HFFc6 (cell line): ENCODE data around the gene INCA1. TPM values are rescaled to one million over a fixed set of nuclear protein-coding genes. Genes with fewer than 3 reads are reported as not detected.

ENCODE experiments used
- DNase-seq: peaks from one replicate; pipeline ENCODE4 v3.0.0-alpha.2; 2018
- H3K27ac Mint-ChIP-seq: 2 replicates; pipeline ENCODE4 v1.8.0; 2020; ENCODE audit warnings: mild to moderate bottlenecking, mixed read lengths
- H3K27me3 Mint-ChIP-seq: 2 replicates; pipeline ENCODE4 v1.8.0; 2021; ENCODE audit warnings: mild to moderate bottlenecking, moderate library complexity, mixed read lengths; ENCODE audit not compliant: insufficient read depth
- H3K36me3 Mint-ChIP-seq: 2 replicates; pipeline ENCODE4 v1.8.0; 2021; ENCODE audit warnings: low read depth, mixed read lengths
- H3K4me1 Mint-ChIP-seq: 2 replicates; pipeline ENCODE4 v1.8.0; 2020; ENCODE audit warnings: low read depth, mixed read lengths
- H3K4me3 Mint-ChIP-seq: 2 replicates; pipeline ENCODE4 v1.8.0; 2020; ENCODE audit warnings: mild to moderate bottlenecking, moderate library complexity, mixed read lengths
- H3K9me3 Mint-ChIP-seq: 2 replicates; pipeline ENCODE4 v1.8.0; 2020; ENCODE audit warnings: mild to moderate bottlenecking, mixed read lengths
- total RNA-seq, 6 experiments: library from RNA; stranded (reverse); fragmentation: NEBNext Ultra II Directional; extraction: Animal tissue kit (Norgen Biotek cat#: 25700); gene quantifications; 2 replicates in 1 of 6; 3 replicates in 5 of 6; pipeline ENCODE4 v1.2.3, GENCODE V29; 2021
- TF ChIP-seq, protein P1 (sequence below): fragments of 200-600 bp; sonication (generic); IDR thresholded peaks from 2 replicates; pipeline ENCODE4 v1.5.0; 2021; ENCODE audit warnings: antibody characterized with exemption, mild to moderate bottlenecking

Gene INCA1
- total RNA-seq, 6 experiments from 2014 or later = 0.66 to 1.5 (median 1.0) TPM

DNA sequence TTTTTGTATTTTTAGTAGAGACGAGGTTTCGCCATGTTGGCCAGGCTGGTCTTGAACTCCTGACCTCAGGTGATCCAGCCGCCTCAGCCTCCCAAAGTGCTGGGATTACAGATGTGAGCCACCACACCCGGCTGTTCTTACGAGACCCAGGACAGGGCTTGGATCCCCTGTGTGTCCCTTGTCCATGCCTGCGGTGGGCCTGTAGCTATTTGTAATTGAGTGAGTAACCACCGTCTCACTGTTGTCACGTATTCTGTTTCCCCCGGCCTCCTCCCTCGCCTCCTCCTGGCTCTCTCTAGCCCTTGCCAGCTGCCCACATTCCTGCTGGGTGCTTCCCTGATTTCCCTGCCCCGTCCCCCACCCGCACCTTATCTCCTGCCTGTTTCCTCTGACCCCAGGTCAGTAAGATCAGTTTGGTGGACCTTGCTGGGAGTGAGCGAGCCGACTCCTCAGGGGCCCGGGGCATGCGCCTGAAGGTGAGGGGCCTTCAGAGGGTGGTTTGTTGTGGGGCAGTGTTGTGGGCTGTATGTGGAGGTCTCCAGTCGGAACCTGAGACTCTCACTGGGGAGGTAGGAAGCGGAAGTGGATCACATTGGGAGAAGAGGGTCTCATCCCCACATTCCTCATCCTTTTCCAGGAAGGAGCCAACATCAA lies 6.0 kb upstream of the INCA1 start:
- H3K36me3 Mint-ChIP-seq = peaks cover 52% of the 10 kb centered on the region
- no peak overlapping the region for H3K4me3 Mint-ChIP-seq
- no peaks in the 10 kb centered on the region for H3K9me3 Mint-ChIP-seq
- no peak overlapping the region for H3K27ac Mint-ChIP-seq
- DNase-seq = no peak
- TF ChIP-seq, protein P1, sequence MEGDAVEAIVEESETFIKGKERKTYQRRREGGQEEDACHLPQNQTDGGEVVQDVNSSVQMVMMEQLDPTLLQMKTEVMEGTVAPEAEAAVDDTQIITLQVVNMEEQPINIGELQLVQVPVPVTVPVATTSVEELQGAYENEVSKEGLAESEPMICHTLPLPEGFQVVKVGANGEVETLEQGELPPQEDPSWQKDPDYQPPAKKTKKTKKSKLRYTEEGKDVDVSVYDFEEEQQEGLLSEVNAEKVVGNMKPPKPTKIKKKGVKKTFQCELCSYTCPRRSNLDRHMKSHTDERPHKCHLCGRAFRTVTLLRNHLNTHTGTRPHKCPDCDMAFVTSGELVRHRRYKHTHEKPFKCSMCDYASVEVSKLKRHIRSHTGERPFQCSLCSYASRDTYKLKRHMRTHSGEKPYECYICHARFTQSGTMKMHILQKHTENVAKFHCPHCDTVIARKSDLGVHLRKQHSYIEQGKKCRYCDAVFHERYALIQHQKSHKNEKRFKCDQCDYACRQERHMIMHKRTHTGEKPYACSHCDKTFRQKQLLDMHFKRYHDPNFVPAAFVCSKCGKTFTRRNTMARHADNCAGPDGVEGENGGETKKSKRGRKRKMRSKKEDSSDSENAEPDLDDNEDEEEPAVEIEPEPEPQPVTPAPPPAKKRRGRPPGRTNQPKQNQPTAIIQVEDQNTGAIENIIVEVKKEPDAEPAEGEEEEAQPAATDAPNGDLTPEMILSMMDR = no peak
- H3K4me1 Mint-ChIP-seq = peaks cover 19% of the 10 kb centered on the region
- H3K27me3 Mint-ChIP-seq = peaks cover 3% of the 10 kb centered on the region

DNA sequence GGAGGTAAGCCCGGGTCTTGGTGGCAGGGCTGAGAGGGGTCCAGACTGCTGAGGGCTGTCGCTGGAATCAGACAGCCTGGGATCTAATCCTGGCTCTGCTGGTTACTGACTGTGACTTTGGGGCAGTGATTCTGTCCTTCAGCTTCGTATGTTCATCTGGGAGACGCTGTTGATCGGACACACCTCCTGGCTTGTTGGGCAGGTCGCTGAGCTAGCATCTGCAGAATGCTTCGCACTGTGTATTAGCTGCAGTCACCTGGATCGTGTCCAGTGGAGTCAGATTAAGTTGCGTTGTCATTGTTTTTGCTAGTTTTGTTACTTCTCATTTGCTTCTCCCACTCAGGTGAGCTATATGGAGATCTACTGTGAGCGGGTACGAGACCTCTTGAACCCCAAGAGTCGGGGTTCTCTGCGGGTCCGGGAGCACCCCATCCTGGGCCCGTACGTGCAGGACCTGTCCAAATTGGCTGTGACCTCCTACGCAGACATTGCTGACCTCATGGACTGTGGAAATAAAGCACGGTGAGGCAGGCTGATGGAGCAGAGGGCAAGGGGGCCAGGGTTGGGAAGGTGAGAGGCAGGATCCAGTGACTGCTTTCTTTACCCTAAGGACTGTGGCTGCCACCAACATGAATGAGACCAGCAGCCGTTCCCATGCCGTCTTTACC lies 4.9 kb upstream of the INCA1 start:
- TF ChIP-seq, protein P1 = no peak
- Mint-ChIP-seq H3K9me3 (no peaks in the 10 kb centered on the region), H3K4me3 (no peak overlapping the region), H3K36me3 (peaks cover 41% of the 10 kb centered on the region), H3K27ac (no peak overlapping the region), H3K27me3 (peaks cover 3% of the 10 kb centered on the region; the same call in 1 of the 2 replicates), H3K4me1 (peaks cover 19% of the 10 kb centered on the region)
- DNase-seq = no peak

DNA sequence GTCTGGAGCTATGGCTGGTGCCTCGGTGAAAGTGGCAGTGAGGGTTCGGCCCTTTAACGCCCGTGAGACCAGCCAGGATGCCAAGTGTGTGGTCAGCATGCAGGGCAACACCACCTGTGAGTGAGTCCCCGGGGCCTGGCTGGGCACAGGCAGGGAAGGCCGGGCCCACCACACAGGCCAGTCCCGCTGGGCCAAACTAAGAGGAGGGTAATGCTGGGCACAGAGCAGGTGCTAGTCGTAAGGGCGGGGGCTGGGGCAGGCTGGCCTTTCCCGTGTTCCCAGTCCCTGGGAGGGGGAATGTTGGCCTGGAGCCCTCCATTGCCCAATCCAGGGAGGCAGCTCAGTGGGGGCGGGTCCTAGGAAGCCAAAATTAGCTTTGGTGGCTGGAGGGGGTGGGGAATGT lies 2.9 kb upstream of the INCA1 start:
- TF ChIP-seq, protein P1 = no peak
- Mint-ChIP-seq H3K9me3 (no peaks in the 10 kb centered on the region), H3K27ac (peak overlapping the region; percentile 26; the same call in 1 of the 2 replicates), H3K4me1 (peaks cover 23% of the 10 kb centered on the region), H3K4me3 (peak overlapping the region; percentile 88), H3K36me3 (peaks cover 30% of the 10 kb centered on the region), H3K27me3 (no peaks in the 10 kb centered on the region)
- DNase-seq = no peak

DNA sequence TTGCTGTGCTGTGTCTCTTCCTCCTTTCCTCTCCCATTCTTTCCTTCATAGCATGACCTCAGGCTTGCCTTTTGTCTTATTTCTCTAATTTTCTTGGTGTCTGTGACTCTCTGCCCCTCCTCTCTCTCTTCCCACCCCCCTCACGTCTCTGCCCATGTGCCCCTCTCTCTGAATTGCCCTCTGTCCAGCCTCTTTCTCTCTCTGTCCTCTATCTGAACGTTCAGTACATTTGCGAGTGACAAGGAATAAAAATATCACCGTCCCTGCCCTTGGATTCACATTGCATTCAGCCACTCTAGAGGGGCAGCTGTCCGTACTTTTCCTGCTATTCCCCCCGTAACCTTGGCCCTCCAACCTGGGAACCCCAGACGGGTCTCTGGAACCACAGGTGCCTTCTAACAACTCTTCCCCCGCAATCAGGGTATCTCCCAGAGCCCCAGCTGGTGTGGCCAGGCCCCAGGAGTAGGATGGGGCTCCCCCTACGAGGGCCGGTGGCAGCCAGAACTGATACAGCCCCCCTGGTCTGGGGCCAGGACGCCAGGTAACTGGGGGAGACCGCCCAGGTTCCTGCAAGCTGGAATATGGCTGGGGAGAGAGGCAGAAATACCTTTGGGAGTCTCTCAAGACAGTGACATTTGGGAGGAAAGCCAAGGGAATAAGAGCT lies 2.2 kb upstream of the INCA1 start:
- no peaks in the 10 kb centered on the region for H3K27me3 Mint-ChIP-seq
- peak overlapping the region; percentile 26; the same call in 1 of the 2 replicates for H3K27ac Mint-ChIP-seq
- peak overlapping the region; percentile 88 for H3K4me3 Mint-ChIP-seq
- H3K9me3 Mint-ChIP-seq = no peaks in the 10 kb centered on the region
- TF ChIP-seq, protein P1 = no peak
- peaks cover 23% of the 10 kb centered on the region for H3K4me1 Mint-ChIP-seq
- DNase-seq = no peak
- peaks cover 23% of the 10 kb centered on the region for H3K36me3 Mint-ChIP-seq

DNA sequence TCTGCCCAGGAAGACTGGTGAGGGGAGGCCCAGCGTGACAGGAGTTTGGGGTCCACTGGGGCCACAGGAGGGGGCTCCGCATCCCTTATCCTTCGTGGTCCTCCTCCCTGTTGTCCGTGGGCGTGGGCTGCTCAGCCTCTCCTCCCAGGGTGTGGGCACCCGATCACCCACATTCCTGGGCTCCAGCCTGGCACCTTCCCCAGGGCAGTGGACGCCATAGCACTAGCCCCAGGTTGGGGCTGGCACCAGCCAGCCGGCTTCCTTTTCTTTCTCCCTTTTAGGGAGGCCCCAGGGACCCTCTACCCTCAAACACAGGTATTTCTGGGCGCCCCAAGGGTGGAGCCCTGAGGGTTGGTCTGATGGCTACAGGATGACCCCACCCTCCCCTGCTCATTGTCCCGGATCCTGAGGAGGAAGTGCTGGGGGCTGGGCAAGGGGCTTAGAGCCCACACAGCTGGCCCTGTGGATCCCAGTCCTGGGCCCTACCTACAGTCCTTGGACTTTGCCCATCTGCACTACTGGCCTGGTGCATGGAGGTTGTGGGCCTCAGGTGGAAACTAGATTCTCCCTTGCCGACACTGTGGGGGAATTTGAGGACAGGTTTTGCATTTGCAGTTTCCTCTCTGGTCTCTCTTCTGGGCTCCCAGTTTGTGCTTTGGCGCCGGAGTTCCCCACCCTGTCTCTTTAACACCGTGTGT lies 1.6 kb upstream of the INCA1 start:
- peak overlapping the region; percentile 88 for H3K4me3 Mint-ChIP-seq
- no peaks in the 10 kb centered on the region for H3K9me3 Mint-ChIP-seq
- peak overlapping the region; percentile 20 for H3K27ac Mint-ChIP-seq
- peaks cover 23% of the 10 kb centered on the region for H3K4me1 Mint-ChIP-seq
- H3K27me3 Mint-ChIP-seq = 0 out of 2 replicates have a peak, but pooled peaks cover 2% of the 10 kb centered on the region
- no peak for DNase-seq
- peaks cover 17% of the 10 kb centered on the region for H3K36me3 Mint-ChIP-seq
- TF ChIP-seq, protein P1 = no peak
